HCT116 (cell line): ENCODE measurements around the gene EVI5.

Experiments
- EZH2 ChIP-seq: fragments of 200-600 bp; sonication (generic); IDR thresholded peaks from 2 replicates; pipeline ENCODE4 v1.6.1; 2017; ENCODE audit warnings: antibody characterized with exemption, mixed run types
- POLR2A ChIP-seq: IDR thresholded peaks from 2 replicates; pipeline ENCODE4 v1.7.0; 2011; ENCODE audit warnings: borderline replicate concordance; ENCODE audit not compliant: insufficient read depth, insufficient read length; ENCODE audit errors: extremely low read depth
- ZBTB33 ChIP-seq: IDR thresholded peaks from 2 replicates; pipeline ENCODE4 v1.6.1; 2011; ENCODE audit warnings: mild to moderate bottlenecking, low read length, moderate library complexity; ENCODE audit not compliant: insufficient replicate concordance; ENCODE audit errors: extremely low read depth
- TF ChIP-seq, protein P1 (sequence below), 3 experiments: fragments of 200-600 bp in 1 of 3; sonication (generic) in 1 of 3; IDR thresholded peaks in 2 of 3; conservative IDR thresholded peaks in 1 of 3; 2 replicates each; pipeline ENCODE4 v1.5.1; 2012 to 2017; ENCODE audit warnings: low read depth in 2 of 3, low read length in 2 of 3, antibody characterized with exemption in 1 of 3, borderline replicate concordance in 1 of 3, control low read depth in 1 of 3, mild to moderate bottlenecking in 1 of 3, mixed read lengths in 1 of 3, mixed run types in 1 of 3, moderate library complexity in 1 of 3; ENCODE audit not compliant: insufficient read depth in 1 of 3
- TF ChIP-seq, protein P2 (sequence below): IDR thresholded peaks from 2 replicates; pipeline ENCODE4 v1.6.1; 2012
- TF ChIP-seq, protein P3 (sequence below): IDR thresholded peaks from 2 replicates; pipeline ENCODE4 v1.6.1; 2012

DNA sequence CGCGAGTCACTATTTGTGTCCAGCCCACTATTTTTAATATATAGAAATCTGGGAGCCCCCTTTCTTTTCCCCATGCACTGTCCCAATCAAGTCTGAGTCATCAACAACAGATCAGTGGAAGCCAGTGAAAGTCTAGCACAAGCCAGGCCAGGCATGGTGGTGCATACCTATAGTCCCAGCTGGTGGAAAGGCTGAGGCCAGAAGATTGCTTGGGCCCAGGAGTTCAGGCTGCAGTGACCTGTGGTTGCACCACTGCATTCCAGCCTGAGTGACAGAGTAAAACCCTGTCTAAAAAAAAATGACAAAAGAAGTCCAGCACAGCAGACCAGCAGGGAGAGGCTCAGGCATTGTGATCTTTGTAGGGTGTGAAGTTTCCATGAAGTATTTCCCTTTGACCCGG lies 38.0 kb upstream of the EVI5 start:
- TF ChIP-seq, protein P1, sequence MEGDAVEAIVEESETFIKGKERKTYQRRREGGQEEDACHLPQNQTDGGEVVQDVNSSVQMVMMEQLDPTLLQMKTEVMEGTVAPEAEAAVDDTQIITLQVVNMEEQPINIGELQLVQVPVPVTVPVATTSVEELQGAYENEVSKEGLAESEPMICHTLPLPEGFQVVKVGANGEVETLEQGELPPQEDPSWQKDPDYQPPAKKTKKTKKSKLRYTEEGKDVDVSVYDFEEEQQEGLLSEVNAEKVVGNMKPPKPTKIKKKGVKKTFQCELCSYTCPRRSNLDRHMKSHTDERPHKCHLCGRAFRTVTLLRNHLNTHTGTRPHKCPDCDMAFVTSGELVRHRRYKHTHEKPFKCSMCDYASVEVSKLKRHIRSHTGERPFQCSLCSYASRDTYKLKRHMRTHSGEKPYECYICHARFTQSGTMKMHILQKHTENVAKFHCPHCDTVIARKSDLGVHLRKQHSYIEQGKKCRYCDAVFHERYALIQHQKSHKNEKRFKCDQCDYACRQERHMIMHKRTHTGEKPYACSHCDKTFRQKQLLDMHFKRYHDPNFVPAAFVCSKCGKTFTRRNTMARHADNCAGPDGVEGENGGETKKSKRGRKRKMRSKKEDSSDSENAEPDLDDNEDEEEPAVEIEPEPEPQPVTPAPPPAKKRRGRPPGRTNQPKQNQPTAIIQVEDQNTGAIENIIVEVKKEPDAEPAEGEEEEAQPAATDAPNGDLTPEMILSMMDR (IDR thresholded peaks at IDR 0.05 in 2 of 3, conservative IDR thresholded peaks at IDR 0.05 in 1 of 3; ENCODE audit: borderline replicate concordance in 1 of 3, insufficient read depth in 1 of 3, low read depth in 2 of 3, low read length in 2 of 3) = no peak
- TF ChIP-seq POLR2A (no peak), EZH2 (no peak), ZBTB33 (no peak)
- TF ChIP-seq, protein P2, sequence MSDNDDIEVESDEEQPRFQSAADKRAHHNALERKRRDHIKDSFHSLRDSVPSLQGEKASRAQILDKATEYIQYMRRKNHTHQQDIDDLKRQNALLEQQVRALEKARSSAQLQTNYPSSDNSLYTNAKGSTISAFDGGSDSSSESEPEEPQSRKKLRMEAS = no peak
- TF ChIP-seq, protein P3, sequence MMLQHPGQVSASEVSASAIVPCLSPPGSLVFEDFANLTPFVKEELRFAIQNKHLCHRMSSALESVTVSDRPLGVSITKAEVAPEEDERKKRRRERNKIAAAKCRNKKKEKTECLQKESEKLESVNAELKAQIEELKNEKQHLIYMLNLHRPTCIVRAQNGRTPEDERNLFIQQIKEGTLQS = no peak
